HepG2 (cell line): ENCODE measurements around the gene HOXA9. TPM values are rescaled to one million over a fixed set of nuclear protein-coding genes. Genes with fewer than 3 reads are reported as not detected.

Experiments used
- ARID3A ChIP-seq: IDR thresholded peaks from 2 replicates; pipeline ENCODE4 v1.6.1; 2012; ENCODE audit warnings: low read depth, low read length, improper control_type of control experiment
- BCL6 ChIP-seq: IDR thresholded peaks from 2 replicates; pipeline ENCODE4 v1.6.1; 2016; ENCODE audit warnings: missing genetic modification reagents, missing compliant biosample characterization
- CSRNP1 ChIP-seq: sonication (generic); formaldehyde crosslinking; IDR thresholded peaks from 2 replicates; pipeline ENCODE4 v1.8.1; 2023; ENCODE audit warnings: mild to moderate bottlenecking, missing genetic modification reagents
- ETV6 ChIP-seq: sonication (generic); formaldehyde crosslinking; conservative IDR thresholded peaks from 2 replicates; pipeline ENCODE4 v1.4.0; 2020; ENCODE audit warnings: missing genetic modification reagents
- GFI1 ChIP-seq: sonication (generic); formaldehyde crosslinking; IDR thresholded peaks from 2 replicates; pipeline ENCODE4 v1.5.0; 2020; ENCODE audit warnings: missing genetic modification reagents, mild to moderate bottlenecking, borderline replicate concordance
- HHEX ChIP-seq: IDR thresholded peaks from 2 replicates; pipeline ENCODE4 v1.6.1; 2016; ENCODE audit warnings: control low read depth
- HMGXB4 ChIP-seq, 2 experiments: sonication (generic) in 1 of 2; formaldehyde crosslinking in 1 of 2; IDR thresholded peaks; 2 replicates each; pipeline versions ENCODE4 v1.4.0 to v1.6.1; 2018 to 2020; ENCODE audit warnings: missing genetic modification reagents in 2 of 2, borderline replicate concordance in 1 of 2, low read depth in 1 of 2, mild to moderate bottlenecking in 1 of 2, missing biosample characterization in 1 of 2
- HNRNPLL ChIP-seq: fragments of 200-400 bp; formaldehyde crosslinking; IDR thresholded peaks from 2 replicates; pipeline ENCODE4 v1.6.1; 2017; ENCODE audit warnings: mild to moderate bottlenecking, low read depth, low read length; ENCODE audit not compliant: poor library complexity, severe bottlenecking
- HOXA3 ChIP-seq: sonication (generic); formaldehyde crosslinking; IDR thresholded peaks from 2 replicates; pipeline ENCODE4 v1.5.0; 2020; ENCODE audit warnings: missing genetic modification reagents
- IRF2 ChIP-seq: IDR thresholded peaks from 2 replicates; pipeline ENCODE4 v1.6.1; 2018; ENCODE audit warnings: missing genetic modification reagents, missing compliant biosample characterization
- LCORL ChIP-seq, 2 experiments: fragments of 450-650 bp in 1 of 2; sonication (generic) in 1 of 2; formaldehyde crosslinking in 1 of 2; IDR thresholded peaks; 2 replicates each; pipeline versions ENCODE4 v1.5.0 to v1.6.1; 2017 to 2020; ENCODE audit warnings: antibody characterized with exemption in 1 of 2, missing genetic modification reagents in 1 of 2
- NFYB ChIP-seq: sonication (generic); formaldehyde crosslinking; IDR thresholded peaks from 2 replicates; pipeline ENCODE4 v1.4.0; 2020; ENCODE audit warnings: missing genetic modification reagents
- POLR2A ChIP-seq, 2 experiments: IDR thresholded peaks; 2 replicates each; pipeline ENCODE4 v1.6.1; 2011; ENCODE audit warnings: low read depth in 2 of 2, low read length in 2 of 2, mild to moderate bottlenecking in 1 of 2, moderate library complexity in 1 of 2; ENCODE audit not compliant: insufficient read depth in 1 of 2
- PPARG ChIP-seq: conservative IDR thresholded peaks from 2 replicates; pipeline ENCODE4 v1.6.1; 2016; ENCODE audit warnings: missing biosample characterization, missing genetic modification reagents
- RAD21 ChIP-seq: fragments of 450-650 bp; formaldehyde crosslinking; IDR thresholded peaks from 2 replicates; pipeline ENCODE4 v1.5.0; 2020; ENCODE audit warnings: mild to moderate bottlenecking
- RARG ChIP-seq: sonication (generic); formaldehyde crosslinking; IDR thresholded peaks from 2 replicates; pipeline ENCODE4 v1.4.0; 2020; ENCODE audit warnings: low read depth, mild to moderate bottlenecking, missing genetic modification reagents
- U2AF1 ChIP-seq: fragments of 200-400 bp; formaldehyde crosslinking; optimal IDR thresholded peaks from 2 replicates; pipeline ENCODE3; 2017; ENCODE audit warnings: mild to moderate bottlenecking, low read depth, low read length
- USF2 ChIP-seq, 2 experiments: sonication (generic) in 1 of 2; formaldehyde crosslinking in 1 of 2; IDR thresholded peaks; 2 replicates each; pipeline versions ENCODE4 v1.5.1 to v1.6.1; 2011 to 2020; ENCODE audit warnings: borderline replicate concordance in 1 of 2, low read depth in 1 of 2, low read length in 1 of 2, mild to moderate bottlenecking in 1 of 2, missing genetic modification reagents in 1 of 2, moderate library complexity in 1 of 2
- ZFY ChIP-seq: sonication (generic); formaldehyde crosslinking; IDR thresholded peaks from 2 replicates; pipeline ENCODE4 v1.4.0; 2020; ENCODE audit warnings: missing genetic modification reagents
- ZNF143 ChIP-seq: sonication (generic); formaldehyde crosslinking; IDR thresholded peaks from 2 replicates; pipeline ENCODE4 v1.4.0; 2020; ENCODE audit warnings: missing genetic modification reagents
- ZNF564 ChIP-seq: sonication (generic); formaldehyde crosslinking; IDR thresholded peaks from 2 replicates; pipeline ENCODE4 v1.8.1; 2023; ENCODE audit warnings: mild to moderate bottlenecking, missing genetic modification reagents
- polyA plus RNA-seq, 8 experiments: library from polyadenylated mRNA; depleted of rRNA in 3 of 8; stranded (reverse) in 7 of 8; unstranded in 1 of 8; fragments of >200 nt; fragmentation: Illumina TruSeq in 4 of 8; extraction: Trizol in 4 of 8; gene quantifications; 2 replicates each; pipeline versions ENCODE4 v1.2.1 to v1.2.3, GENCODE V29; 2011 to 2016; ENCODE audit warnings: low read depth in 4 of 8, missing spikeins in 1 of 8, mixed read lengths in 1 of 8; ENCODE audit not compliant: insufficient read depth in 1 of 8
- total RNA-seq, 5 experiments: library from RNA; depleted of rRNA; stranded (reverse); fragments of >200 nt; fragmentation: Illumina TruSeq; extraction: Trizol; gene quantifications; 2 replicates each; pipeline ENCODE4 v1.2.3, GENCODE V29; 2016; ENCODE audit warnings: low read depth in 1 of 5

The HOXA9 gene
- total and polyA plus RNA-seq, 2 of the 13 experiments (the other 11 are each of a cell fraction or from before 2014, with no cell fraction given), result not detected

- no peak for TF ChIP-seq RARG
- peak; percentile 40; the same call in 1 of the 2 replicates for TF ChIP-seq IRF2 (CRISPR knock-in tag)
- no peak for TF ChIP-seq BCL6 (CRISPR knock-in tag)
- 0 out of 2 replicates have a peak, but pooled peaks have one; percentile 12 for TF ChIP-seq ARID3A
- no peak for TF ChIP-seq CSRNP1 (CRISPR knock-in tag)
- peak; percentile 27 to 28; a peak in 1 of 4 replicates for TF ChIP-seq POLR2A (IDR thresholded peaks at IDR 0.05; ENCODE audit: insufficient read depth in 1 of 2, low read depth in 2 of 2, low read length in 2 of 2)
- TF ChIP-seq USF2 (IDR thresholded peaks at IDR 0.05; ENCODE audit: low read depth, low read length), result peak; percentile 60
- peak; percentile 87 for TF ChIP-seq USF2 (CRISPR knock-in tag; IDR thresholded peaks at IDR 0.05; ENCODE audit: borderline replicate concordance)
- TF ChIP-seq ZFY (CRISPR knock-in tag), result peak; percentile 19; the same call in 1 of the 2 replicates
- no peak for TF ChIP-seq HHEX
- no peak for TF ChIP-seq ZNF143 (CRISPR knock-in tag)
- TF ChIP-seq ETV6 (CRISPR knock-in tag), result no peak
- TF ChIP-seq HMGXB4 (CRISPR knock-in tag; IDR thresholded peaks at IDR 0.05; ENCODE audit: borderline replicate concordance in 1 of 2, low read depth in 1 of 2), result peak; percentile 50 to 81; a peak in 3 of 4 replicates
- 0 out of 2 replicates have a peak, but pooled peaks have one; percentile 25 for TF ChIP-seq GFI1 (CRISPR knock-in tag)
- TF ChIP-seq PPARG (CRISPR knock-in tag), result no peak
- TF ChIP-seq HNRNPLL, result peak; percentile 98
- TF ChIP-seq RAD21 (CRISPR knock-in tag), result peak; percentile 88
- no peak for TF ChIP-seq U2AF1
- peak; percentile 39; the same call in 1 of the 2 replicates for TF ChIP-seq NFYB
- no peak for TF ChIP-seq ZNF564 (CRISPR knock-in tag)
- peak; percentile 42; the same call in 1 of the 2 replicates for TF ChIP-seq HOXA3 (CRISPR knock-in tag)
- TF ChIP-seq LCORL (IDR thresholded peaks at IDR 0.05), result no peak
- TF ChIP-seq LCORL (CRISPR knock-in tag; IDR thresholded peaks at IDR 0.05), result no peak
Measured at GRCh38 chr7:27143023-27143949, 22.1 kb downstream of the HOXA9 start, which contains the start of gene HOXA5 (continued).
